ENCODE data around the gene SUPT3H. TPM values are rescaled to one million over a fixed set of nuclear protein-coding genes. Genes with fewer than 3 reads are reported as not detected.

Gene SUPT3H
- total RNA-seq, 2 donors from 2014 or later: 2.5 to 4.5 TPM

DNA sequence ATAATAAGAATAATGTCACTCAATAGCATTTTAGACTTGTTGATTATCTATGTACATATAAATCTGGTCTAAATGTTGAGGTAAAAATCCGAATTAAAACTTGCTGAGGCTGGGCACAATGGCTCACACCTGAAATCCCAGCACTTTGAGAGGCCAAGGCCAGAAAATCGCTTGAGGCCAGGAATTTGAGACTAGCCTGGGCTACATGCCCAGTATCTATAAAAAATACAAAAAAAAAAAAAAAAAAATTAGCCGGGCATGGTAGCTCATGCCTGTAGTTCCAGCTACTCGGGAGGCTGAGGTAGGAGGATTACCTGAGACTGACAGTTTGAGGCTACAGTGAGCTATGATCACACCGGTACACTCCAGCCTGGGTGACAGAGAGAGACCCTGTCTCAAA lies 34.2 kb upstream of the SUPT3H start:
- H3K4me1 ChIP-seq: no peaks in the 10 kb centered on the region
- H3K36me3 ChIP-seq: no peaks in the 10 kb centered on the region
- no peaks in the 10 kb centered on the region for H3K27me3 ChIP-seq
- no peak overlapping the region for H3K27ac ChIP-seq
- no peak for TF ChIP-seq CTCF (IDR thresholded peaks at IDR 0.05)
- no peak for DNase-seq (ENCODE audit: low spot score)
- no peaks in the 10 kb centered on the region for H3K9me3 ChIP-seq
- no peak overlapping the region for H3K4me3 ChIP-seq

GRCh38 chr6:45400021-45400420 lies 22.3 kb upstream of the SUPT3H start:
- H3K27ac ChIP-seq: no peak overlapping the region
- H3K9me3 ChIP-seq: no peaks in the 10 kb centered on the region
- H3K4me1 ChIP-seq: no peaks in the 10 kb centered on the region
- no peak for TF ChIP-seq CTCF (IDR thresholded peaks at IDR 0.05)
- H3K4me3 ChIP-seq: no peak overlapping the region
- H3K27me3 ChIP-seq: no peaks in the 10 kb centered on the region
- H3K36me3 ChIP-seq: no peaks in the 10 kb centered on the region
- DNase-seq (ENCODE audit: low spot score): no peak

DNA sequence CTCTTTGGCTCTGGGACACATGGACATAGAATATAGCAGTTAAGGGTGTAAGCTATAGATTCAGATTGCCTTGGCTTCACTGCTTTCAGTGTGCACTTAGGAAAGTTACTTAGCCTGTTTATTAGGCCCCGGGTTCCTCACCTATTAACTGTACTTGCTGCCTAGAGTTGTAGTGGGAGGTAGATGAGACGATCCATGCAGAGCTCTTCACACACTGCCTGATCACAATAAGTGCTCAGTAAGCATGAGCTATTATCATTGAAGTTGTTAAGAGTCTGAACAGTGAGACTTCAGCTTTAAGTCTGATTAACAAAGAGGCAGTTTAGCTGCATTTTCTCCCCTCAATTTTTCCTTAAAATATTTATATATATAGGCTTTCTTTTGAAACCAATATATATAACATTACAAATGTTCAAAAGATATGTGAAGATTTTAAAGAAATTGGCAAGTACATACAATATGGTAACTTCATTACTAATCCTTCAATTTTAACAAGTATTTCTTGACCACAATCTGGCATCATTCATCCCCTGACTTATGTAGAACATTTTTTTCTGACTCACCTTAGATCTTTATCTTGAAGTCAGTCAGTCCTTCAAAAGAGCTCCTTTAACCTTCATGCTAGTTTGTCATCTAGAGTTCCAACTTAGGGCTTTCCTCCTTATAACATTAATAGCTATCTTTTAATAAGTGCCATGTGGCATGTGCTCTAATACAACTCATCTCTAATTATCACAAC lies 20.5 kb upstream of the SUPT3H start:
- Histone ChIP-seq H3K4me3 (no peak overlapping the region), H3K4me1 (no peaks in the 10 kb centered on the region), H3K27me3 (no peaks in the 10 kb centered on the region), H3K27ac (no peak overlapping the region), H3K36me3 (no peaks in the 10 kb centered on the region), H3K9me3 (no peaks in the 10 kb centered on the region)
- no peak for TF ChIP-seq CTCF (IDR thresholded peaks at IDR 0.05)
- DNase-seq (ENCODE audit: low spot score): no peak

DNA sequence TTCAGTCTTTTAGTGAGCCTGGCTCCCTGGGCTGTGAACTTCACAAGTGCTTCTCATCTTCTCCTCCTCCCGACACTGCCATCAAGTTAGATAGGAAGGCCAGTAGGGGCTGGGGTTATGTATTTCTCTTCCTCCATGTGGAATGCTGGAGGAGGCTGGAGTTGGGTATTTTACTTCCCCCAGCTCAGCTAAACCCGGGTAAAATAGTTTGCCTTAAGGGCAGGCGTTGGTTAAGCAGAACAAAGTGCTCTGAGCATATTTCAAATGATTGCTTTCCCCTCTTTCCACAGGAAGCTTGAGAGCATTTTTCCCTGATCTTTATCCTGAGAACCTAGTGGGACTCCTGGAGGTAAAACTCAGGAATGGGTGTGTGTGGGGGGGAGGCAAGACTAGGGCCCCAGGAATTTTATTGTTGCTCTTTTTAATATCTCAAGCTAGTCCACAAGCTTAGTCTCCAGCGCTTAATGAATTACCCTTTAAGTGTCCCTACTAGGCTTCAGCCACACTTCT lies 16.9 kb upstream of the SUPT3H start:
- Histone ChIP-seq H3K4me3 (no peak overlapping the region), H3K27me3 (no peaks in the 10 kb centered on the region), H3K4me1 (no peaks in the 10 kb centered on the region), H3K27ac (no peak overlapping the region), H3K36me3 (no peaks in the 10 kb centered on the region), H3K9me3 (no peaks in the 10 kb centered on the region)
- no peak for TF ChIP-seq CTCF (IDR thresholded peaks at IDR 0.05)
- no peak for DNase-seq (ENCODE audit: low spot score)

DNA sequence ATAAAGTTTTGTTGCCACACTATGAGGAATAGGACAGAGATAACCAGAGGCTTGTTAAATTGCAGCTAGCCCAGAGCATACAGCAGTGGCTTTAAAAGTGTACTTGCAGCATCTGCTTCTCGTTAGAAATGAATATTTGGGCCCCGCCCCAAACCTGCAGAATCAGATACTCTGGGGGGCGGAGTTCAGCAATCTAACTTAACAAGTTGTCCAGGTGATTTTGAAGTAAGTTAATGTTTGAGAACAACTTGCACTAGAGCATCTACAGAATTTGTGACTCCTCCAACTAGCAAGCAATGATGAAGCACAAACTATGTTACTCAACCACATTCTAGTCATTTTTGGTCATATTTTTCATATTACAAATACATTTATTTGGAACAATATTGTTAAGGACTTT lies 10.6 kb upstream of the SUPT3H start:
- Histone ChIP-seq H3K9me3 (no peaks in the 10 kb centered on the region), H3K4me3 (no peak overlapping the region), H3K4me1 (no peaks in the 10 kb centered on the region), H3K27me3 (no peaks in the 10 kb centered on the region), H3K27ac (no peak overlapping the region), H3K36me3 (no peaks in the 10 kb centered on the region)
- no peak for DNase-seq (ENCODE audit: low spot score)
- no peak for TF ChIP-seq CTCF (IDR thresholded peaks at IDR 0.05)

DNA sequence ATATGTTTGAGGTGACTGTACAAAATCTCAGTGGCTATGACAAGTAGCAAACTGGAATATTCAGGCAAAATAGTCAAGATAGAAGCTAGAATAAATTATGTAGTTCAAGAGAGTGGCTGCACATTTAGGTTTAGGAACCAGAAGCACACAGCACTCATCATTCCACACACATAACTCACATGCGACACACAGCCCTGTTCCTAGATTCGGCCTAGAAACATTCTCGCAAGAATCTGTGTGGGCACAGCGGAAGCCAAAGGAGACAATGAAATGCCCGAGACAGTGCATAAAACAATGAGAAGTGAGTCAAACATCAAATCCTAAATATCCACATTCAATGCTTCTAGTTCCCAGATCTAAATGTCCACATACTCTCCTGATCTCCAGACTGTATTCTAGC lies 9.5 kb upstream of the SUPT3H start:
- DNase-seq (ENCODE audit: low spot score): no peak

More for the DNA sequence above, 9.5 kb upstream of the SUPT3H start:
- Histone ChIP-seq H3K4me3 (no peak overlapping the region), H3K27me3 (no peaks in the 10 kb centered on the region), H3K9me3 (no peaks in the 10 kb centered on the region), H3K4me1 (no peaks in the 10 kb centered on the region), H3K27ac (no peak overlapping the region), H3K36me3 (no peaks in the 10 kb centered on the region)
- no peak for TF ChIP-seq CTCF (IDR thresholded peaks at IDR 0.05)

All from right atrium auricular region (tissue), 2 donors.